Vagina (tissue), 2 donors: Measurements from ENCODE around the gene WDR4. TPM values are rescaled to one million over a fixed set of nuclear protein-coding genes. Genes with fewer than 3 reads are reported as not detected.
"Not testable (repeated sequence)": the region's sequence is repeated elsewhere in the genome, so short reads cannot be mapped to it uniquely, and the experiment has no call there.

Experiments
- DNase-seq, 2 donors: peaks; one replicate each; pipeline ENCODE4 v3.0.0-alpha.2; 2017; ENCODE audit errors: extremely low spot score in 2 of 2
- H3K27ac ChIP-seq: fragments of 200-600 bp; sonication (generic); one replicate; pipeline ENCODE4 v1.5.1; 2019
- H3K27me3 ChIP-seq: fragments of 200-600 bp; sonication (generic); one replicate; pipeline ENCODE4 v1.5.1; 2019
- H3K36me3 ChIP-seq, 2 donors: fragments of 200-600 bp; sonication (generic); one replicate each; pipeline ENCODE4 v1.5.1; 2017 to 2019
- H3K4me1 ChIP-seq: fragments of 200-600 bp; sonication (generic); one replicate; pipeline ENCODE4 v1.5.1; 2019
- H3K4me3 ChIP-seq, 2 donors: fragments of 200-600 bp; sonication (generic); 1 replicate in 1 of 2; 2 replicates in 1 of 2; pipeline ENCODE4 v1.5.1; 2016 to 2019
- H3K9me3 ChIP-seq: fragments of 200-600 bp; sonication (generic); one replicate; pipeline ENCODE4 v1.5.1; 2019
- CTCF ChIP-seq, 3 experiments: fragments of 450-650 bp in 2 of 3; fragments of 200-600 bp in 1 of 3; sonication (generic) in 1 of 3; IDR thresholded peaks; one replicate each; pipeline ENCODE4 v1.5.1; 2017 to 2019; ENCODE audit warnings: antibody characterized with exemption in 3 of 3, mild to moderate bottlenecking in 2 of 3, moderate library complexity in 2 of 3
- POLR2A ChIP-seq, 2 donors: fragments of 450-650 bp; IDR thresholded peaks; one replicate each; pipeline ENCODE4 v1.6.1; 2017; ENCODE audit warnings: antibody characterized with exemption in 2 of 2, mild to moderate bottlenecking in 2 of 2, moderate library complexity in 2 of 2
- POLR2AphosphoS5 ChIP-seq, 2 donors: sonication (generic); formaldehyde crosslinking; IDR thresholded peaks; one replicate each; pipeline ENCODE4 v1.9.0; 2017; ENCODE audit warnings: antibody characterized with exemption in 2 of 2, mild to moderate bottlenecking in 2 of 2, low read depth in 1 of 2; ENCODE audit not compliant: insufficient read depth in 1 of 2
- intact Hi-C: fragments of 100-400 bp; cut with DNase I; formaldehyde crosslinking; loops from one replicate; pipeline ENCODE4 v1.15.1; 2023
- total RNA-seq: library from RNA; depleted of rRNA; stranded (reverse); fragments of >200 nt; gene quantifications from one replicate; pipeline ENCODE4 v1.2.3, GENCODE V29; 2016

The WDR4 gene
- total RNA-seq, 1 donor from 2014 or later: 23.8 TPM

GRCh38 chr21:42845296-42845965 lies 33.9 kb downstream of the WDR4 start:
- no peak overlapping the region for H3K4me3 ChIP-seq
- H3K36me3 ChIP-seq: peaks cover 0 to 48% of the 10 kb centered on the region in 2 donors
- DNase-seq: peak in 1 of 2 donors; percentile 67
- H3K9me3 ChIP-seq: no peaks in the 10 kb centered on the region
- TF ChIP-seq CTCF (IDR thresholded peaks at IDR 0.05) (no peak), POLR2AphosphoS5 (IDR thresholded peaks at IDR 0.05; ENCODE audit: insufficient read depth in 1 of 2, low read depth in 1 of 2) (no peak), POLR2A (IDR thresholded peaks at IDR 0.05) (no peak)
- no peaks in the 10 kb centered on the region for H3K27me3 ChIP-seq
- no peak overlapping the region for H3K27ac ChIP-seq
- H3K4me1 ChIP-seq: no peaks in the 10 kb centered on the region
- intact Hi-C loops: no loop called here

- DNase-seq: no peak
Observed at GRCh38 chr21:42844411-42845113, 34.8 kb downstream of the WDR4 start.

GRCh38 chr21:42843056-42843455 lies 36.3 kb downstream of the WDR4 start:
- peaks cover 0 to 44% of the 10 kb centered on the region in 2 donors for H3K36me3 ChIP-seq
- H3K27ac ChIP-seq: no peak overlapping the region
- TF ChIP-seq POLR2A (IDR thresholded peaks at IDR 0.05): no peak
- no peak for TF ChIP-seq POLR2AphosphoS5 (IDR thresholded peaks at IDR 0.05; ENCODE audit: insufficient read depth in 1 of 2, low read depth in 1 of 2)
- TF ChIP-seq CTCF (IDR thresholded peaks at IDR 0.05): no peak
- peak in 1 of 2 donors; percentile 11 for DNase-seq
- no peaks in the 10 kb centered on the region for H3K27me3 ChIP-seq
- intact Hi-C loops: no loop called here
- no peaks in the 10 kb centered on the region for H3K4me1 ChIP-seq
- H3K9me3 ChIP-seq: no peaks in the 10 kb centered on the region
- no peak overlapping the region for H3K4me3 ChIP-seq

More at GRCh38 chr21:42844411-42845113, 34.8 kb downstream of the WDR4 start:
- H3K9me3 ChIP-seq: no peaks in the 10 kb centered on the region
- no peak overlapping the region for H3K4me3 ChIP-seq
- TF ChIP-seq POLR2A (IDR thresholded peaks at IDR 0.05): no peak
- no peak for TF ChIP-seq CTCF (IDR thresholded peaks at IDR 0.05)
- TF ChIP-seq POLR2AphosphoS5 (IDR thresholded peaks at IDR 0.05; ENCODE audit: insufficient read depth in 1 of 2, low read depth in 1 of 2): no peak
- no peaks in the 10 kb centered on the region for H3K4me1 ChIP-seq
- H3K27me3 ChIP-seq: no peaks in the 10 kb centered on the region
- H3K27ac ChIP-seq: no peak overlapping the region
- peaks cover 0 to 48% of the 10 kb centered on the region in 2 donors for H3K36me3 ChIP-seq
- intact Hi-C loops: no loop called here

- H3K27ac ChIP-seq, H3K9me3 ChIP-seq, H3K27me3 ChIP-seq, H3K4me1 ChIP-seq, intact Hi-C loops, H3K4me3 ChIP-seq: not testable (repeated sequence)
- H3K36me3 ChIP-seq: peaks cover 0 to 44% of the 10 kb centered on the region in 2 donors
- DNase-seq: peak in 1 of 2 donors; percentile 29
Observed at GRCh38 chr21:42841916-42842655, 37.3 kb downstream of the WDR4 start.

- no peak overlapping the region for H3K4me3 ChIP-seq
- peak in 1 of 2 donors; percentile 71 for DNase-seq
- no peaks in the 10 kb centered on the region for H3K9me3 ChIP-seq
- peaks cover 0 to 39% of the 10 kb centered on the region in 2 donors for H3K36me3 ChIP-seq
- intact Hi-C loops: no loop called here
- no peaks in the 10 kb centered on the region for H3K27me3 ChIP-seq
- TF ChIP-seq CTCF (IDR thresholded peaks at IDR 0.05) (no peak), POLR2A (IDR thresholded peaks at IDR 0.05) (no peak), POLR2AphosphoS5 (IDR thresholded peaks at IDR 0.05; ENCODE audit: insufficient read depth in 1 of 2, low read depth in 1 of 2) (no peak)
- no peaks in the 10 kb centered on the region for H3K4me1 ChIP-seq
- no peak overlapping the region for H3K27ac ChIP-seq
Observed at GRCh38 chr21:42841156-42841915, 38.0 kb downstream of the WDR4 start.
